Mammary microvascular endothelial cell (primary cell): Measurements from ENCODE around the gene GRPEL2. TPM values are rescaled to one million over a fixed set of nuclear protein-coding genes. Genes with fewer than 3 reads are reported as not detected.

ENCODE experiments used
- total RNA-seq: library from RNA; depleted of rRNA; stranded (reverse); fragments of >200 nt; gene quantifications from 2 replicates; pipeline ENCODE4 v1.2.3, GENCODE V29; 2015

The GRPEL2 gene
- 14.3 and 17.5 TPM in 2 replicates for total RNA-seq

GRCh38 chr5:149345147-149345891, at the start of gene GRPEL2:
TSS of gene GRPEL2 (plus strand) at chr5:149345499. CDS start at chr5:149345540, 41 bp downstream.

GRCh38 chr5:149357370-149358293, 12.3 kb downstream of the GRPEL2 start, which contains the start of gene PCYOX1L:
TSS of gene PCYOX1L (plus strand) at chr5:149358046. CDS start at chr5:149358069, 23 bp downstream.

GRCh38 chr5:149379177-149379761, 34.0 kb downstream of the GRPEL2 start, which contains the start of gene IL17B:
TSS of gene IL17B (minus strand) at chr5:149379292. CDS start at chr5:149379225, 67 bp downstream.

Other genes with a start within 250 kb of the GRPEL2 start
- 51.7 and 57.6 TPM in 2 replicates for gene ABLIM3, start 204.0 kb upstream of the GRPEL2 start, total RNA-seq
- gene AFAP1L1, start 73.6 kb upstream of the GRPEL2 start, total RNA-seq = 69.0 and 72.3 TPM in 2 replicates
- 7.6 and 8.0 TPM in 2 replicates for gene PCYOX1L, start 12.5 kb downstream of the GRPEL2 start, total RNA-seq
- gene IL17B, start 33.8 kb downstream of the GRPEL2 start, total RNA-seq = not detected in 2 replicates
- 229 and 240 TPM in 2 replicates for gene CSNK1A1, start 205.9 kb downstream of the GRPEL2 start, total RNA-seq
- gene ARHGEF37, start 236.0 kb downstream of the GRPEL2 start, total RNA-seq = 3.3 and 5.6 TPM in 2 replicates